KG1 (cell line): Measurements from ENCODE around the gene ARID3A.

ENCODE experiments used
- DNase-seq: peaks from one replicate; lab custom pipeline; 2025; lab: John Stamatoyannopoulos, UW

The ARID3A gene

DNA sequence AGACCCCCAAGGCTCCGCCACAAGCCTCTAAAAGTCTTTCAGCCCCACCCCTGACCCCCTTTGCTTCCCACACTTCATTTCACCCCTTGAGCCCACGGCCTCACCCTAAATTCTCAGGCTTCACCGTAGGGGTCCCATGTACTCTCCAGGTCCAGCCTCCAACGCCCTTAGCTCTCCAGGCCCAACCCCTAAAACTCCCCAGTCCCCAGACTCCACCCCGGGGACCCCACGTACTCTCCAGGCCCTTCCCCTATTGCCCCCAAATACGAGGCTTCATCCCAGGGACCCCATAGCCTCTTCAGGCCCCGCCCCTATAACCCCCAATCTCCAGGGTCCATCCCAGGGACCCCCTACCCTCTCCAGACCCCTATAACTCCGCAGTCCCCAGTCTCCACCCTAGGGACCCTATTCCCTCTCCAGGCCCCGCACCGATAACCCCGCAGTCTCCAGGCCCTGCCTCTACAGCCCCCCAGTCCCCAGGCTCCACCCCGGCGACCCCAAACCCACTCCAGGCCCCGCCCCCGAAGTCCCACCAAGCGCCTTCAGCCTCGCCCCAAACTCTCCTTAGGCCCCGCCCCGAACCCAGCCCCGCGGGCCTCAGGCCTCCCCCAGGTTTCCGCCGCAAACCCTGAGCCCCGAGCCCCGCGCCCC, 33.5 kb upstream of the ARID3A start:
- no peak for DNase-seq

DNA sequence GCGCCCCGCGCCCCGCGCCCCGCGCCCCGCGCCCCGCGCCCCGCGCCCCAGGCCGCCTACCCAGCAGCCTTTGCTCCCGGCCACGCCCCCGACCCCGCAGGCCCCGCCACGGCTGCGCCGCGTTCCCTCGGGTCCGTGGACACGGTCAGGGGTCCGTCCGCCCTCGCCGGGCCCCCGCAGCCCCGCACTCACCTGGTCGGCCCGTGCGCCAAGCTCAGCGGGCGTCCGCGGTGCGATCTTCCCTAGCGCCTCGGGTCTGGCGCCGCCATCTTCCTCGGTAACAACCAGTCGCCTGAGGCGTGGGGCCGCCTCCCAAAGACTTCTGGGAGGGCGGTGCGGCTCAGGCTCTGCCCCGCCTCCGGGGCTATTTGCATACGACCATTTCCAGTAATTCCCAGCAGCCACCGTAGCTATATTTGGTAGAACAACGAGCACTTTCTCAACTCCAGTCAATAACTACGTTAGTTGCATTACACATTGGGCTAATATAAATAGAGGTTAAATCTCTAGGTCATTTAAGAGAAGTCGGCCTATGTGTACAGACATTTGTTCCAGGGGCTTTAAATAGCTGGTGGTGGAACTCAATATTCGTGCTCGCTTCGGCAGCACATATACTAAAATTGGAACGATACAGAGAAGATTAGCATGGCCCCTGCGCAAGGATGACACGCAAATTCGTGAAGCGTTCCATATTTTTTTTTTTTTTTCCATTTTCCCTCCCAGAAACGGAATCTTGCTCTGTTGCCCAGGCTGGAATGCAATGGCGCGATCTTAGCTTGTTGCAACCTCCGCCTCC, 32.7 kb upstream of the ARID3A start, which contains the start of the genes MED16 and RNU6-9:
Gene MED16, minus strand, starts transcription at position 294 of the 796 bp plus-strand sequence. CDS start 2,056 bp downstream, outside the sequence.
Gene RNU6-9, plus strand, starts transcription at position 591 of the 796 bp plus-strand sequence.
- DNase-seq, result peak; percentile 88

DNA sequence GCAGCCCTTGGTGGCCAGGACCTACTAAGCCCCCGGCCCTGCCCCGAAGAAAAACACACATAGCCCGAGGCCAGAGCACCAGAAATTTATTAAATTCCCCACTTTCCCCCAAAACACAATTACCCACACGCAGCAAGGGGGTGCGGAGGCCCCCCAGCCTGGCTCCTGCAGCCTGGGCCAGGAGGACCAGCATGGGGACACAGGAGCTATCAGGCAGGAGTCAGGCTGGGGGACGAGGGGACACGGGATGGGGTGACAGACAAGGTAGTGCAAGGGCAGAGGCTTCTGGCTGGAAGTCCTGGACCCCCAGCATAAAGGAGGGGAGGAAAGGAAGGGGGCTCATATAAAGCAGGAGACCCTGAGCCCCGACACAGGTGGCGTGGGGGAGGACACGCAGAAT, 29.4 kb upstream of the ARID3A start:
- DNase-seq, result no peak

DNA sequence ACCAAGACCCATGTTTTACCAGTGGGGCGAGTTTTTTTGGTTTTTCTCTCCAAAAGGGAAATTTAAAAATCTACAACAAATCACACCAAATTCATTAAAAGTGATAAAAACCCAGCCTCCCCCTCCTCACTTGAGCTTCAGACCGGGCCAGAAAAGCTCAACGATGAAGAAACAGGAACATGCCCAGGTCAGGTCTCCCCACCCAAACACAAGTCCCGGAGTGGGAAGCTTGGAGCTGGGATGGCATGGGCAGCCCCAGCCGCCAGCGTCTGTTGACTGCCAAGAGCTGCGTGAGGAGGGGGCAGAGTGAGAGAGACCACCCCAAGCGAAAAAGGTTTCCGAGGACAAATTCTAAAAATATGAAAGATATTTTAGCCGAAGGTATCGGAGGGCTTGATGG, 28.8 kb upstream of the ARID3A start:
- no peak for DNase-seq

DNA sequence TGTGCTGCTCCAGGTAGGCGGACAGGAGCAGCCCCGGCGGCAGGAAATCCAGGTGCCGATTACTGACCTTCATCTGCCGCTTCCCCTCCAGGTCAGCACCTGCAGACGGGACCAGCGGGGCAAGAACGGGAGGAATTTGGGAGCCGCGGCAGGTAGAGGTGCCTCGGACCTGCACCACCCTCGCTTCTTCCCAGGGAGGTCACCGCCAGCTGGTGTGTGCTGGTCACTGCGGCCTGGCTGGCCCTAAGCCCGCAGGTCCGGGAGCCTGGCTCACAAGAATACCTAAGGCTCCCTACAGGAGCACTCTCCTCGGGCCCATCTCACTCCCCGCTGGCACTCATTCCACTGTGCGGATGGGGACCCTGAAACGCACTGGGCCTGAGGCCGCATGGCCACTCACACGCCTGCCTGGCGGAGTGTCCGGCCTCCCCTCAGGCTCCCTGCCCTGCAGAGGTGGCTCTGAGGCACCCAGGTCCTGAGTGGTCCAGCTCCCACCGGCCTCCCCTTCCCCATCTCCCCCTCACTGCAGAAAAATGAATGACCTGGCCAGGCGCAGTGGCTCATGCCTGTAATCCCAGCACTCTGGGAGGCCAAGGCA, 28.3 kb upstream of the ARID3A start:
- DNase-seq, result no peak

DNA sequence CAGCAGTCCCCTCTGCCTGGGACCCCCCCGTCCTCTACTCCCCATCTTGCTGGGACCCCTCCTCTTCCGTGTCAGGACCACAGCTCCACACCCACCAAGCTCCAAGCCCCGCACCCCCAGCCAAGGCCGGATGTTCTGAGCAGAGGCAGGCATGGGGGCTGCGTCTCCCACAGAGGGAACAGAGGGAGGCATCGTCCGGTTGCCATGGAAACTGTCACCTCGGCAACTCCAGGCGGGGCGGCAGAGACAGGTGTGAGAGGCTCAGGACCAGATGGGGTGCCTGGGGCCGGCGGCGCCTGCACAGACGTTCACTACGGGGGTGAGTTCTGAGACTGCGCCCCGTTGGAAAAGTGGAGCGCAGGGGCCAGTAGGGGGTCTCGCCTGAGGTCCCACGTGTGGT, 27.2 kb upstream of the ARID3A start:
- no peak for DNase-seq

DNA sequence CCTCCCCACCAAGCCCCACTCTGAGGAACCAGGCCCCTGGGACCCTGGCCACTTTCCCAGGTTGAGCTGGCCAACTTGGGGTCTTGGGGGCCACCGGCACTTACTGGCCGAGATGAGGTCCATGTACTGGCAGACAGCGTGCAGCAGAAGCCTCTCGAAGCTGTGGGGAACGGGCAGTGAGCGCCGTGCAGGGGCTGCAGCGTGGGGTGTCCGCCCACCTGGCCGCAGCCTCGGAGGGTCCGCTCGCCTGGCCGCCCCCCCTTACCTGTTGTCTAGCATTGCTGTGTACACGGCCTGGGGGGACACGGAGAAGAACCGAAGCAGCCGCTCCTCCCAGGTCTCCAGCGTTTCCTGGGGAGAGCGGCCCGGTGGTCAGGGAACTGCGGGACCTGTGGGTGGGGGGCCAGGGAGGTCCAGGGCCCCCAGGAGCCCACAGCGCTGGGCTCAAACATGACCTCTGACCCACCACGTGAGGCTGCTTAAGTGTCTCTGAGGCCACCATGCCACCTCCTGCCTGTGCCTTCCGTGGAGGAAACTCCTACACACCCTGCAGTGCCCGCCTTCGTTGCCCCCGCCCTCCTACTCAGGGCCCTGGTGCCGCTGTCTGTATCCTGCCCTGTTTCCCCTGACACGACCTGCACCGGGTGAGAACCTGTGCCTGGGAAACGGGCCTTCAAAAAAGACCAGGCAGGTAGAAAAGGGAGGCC, 26.3 kb upstream of the ARID3A start:
- DNase-seq, result no peak

DNA sequence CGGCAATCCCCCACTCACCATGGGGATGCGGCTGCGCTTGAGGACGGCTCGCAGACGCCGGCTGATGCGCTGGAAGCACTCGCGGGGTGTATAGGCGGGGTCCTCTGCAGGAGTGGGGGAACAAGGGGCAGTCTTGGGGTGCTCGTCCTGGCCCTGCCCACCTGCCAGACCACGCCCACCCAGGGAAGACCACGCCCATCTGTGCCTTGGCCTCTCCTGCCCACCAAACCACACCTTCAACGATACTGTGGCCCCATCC, 25.9 kb upstream of the ARID3A start:
- DNase-seq, result no peak

DNA sequence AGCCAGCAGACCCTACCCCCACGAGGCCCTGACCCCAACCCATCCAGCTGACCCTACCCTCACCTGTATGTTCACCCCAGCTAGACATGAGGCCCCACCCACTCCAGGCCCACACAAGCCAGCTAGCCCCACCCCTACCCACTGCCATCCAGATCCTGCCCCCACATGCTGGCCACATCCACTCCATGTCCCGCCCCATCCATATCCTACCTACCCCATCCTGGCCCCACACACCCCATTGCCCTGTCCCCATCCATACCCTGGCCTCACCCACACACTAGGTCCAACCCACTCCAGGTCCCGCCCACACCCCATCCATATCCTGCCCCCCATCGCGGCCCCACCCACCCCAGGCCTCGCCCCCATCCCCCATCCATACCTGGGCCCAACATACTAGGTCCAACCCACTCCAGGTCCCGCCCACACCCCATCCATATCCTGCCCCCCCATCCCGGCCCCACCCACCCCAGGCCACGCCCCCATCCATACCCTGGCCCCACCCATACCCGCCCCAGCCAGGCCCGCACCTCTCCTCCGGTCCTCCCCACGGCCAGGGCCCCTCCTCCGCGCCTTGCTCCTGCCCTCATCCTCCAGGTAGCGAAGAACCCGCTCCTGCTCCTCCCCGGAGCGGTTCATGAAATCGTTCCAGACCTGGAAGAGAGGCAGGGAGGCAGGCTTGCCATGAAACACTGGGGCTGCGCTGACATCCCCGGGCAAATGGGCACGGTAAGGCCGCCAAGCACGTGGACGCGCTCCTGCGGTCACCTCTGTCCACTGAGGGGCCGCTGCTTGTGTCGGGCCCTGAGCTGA, 25.3 kb upstream of the ARID3A start:
- DNase-seq, result no peak

DNA sequence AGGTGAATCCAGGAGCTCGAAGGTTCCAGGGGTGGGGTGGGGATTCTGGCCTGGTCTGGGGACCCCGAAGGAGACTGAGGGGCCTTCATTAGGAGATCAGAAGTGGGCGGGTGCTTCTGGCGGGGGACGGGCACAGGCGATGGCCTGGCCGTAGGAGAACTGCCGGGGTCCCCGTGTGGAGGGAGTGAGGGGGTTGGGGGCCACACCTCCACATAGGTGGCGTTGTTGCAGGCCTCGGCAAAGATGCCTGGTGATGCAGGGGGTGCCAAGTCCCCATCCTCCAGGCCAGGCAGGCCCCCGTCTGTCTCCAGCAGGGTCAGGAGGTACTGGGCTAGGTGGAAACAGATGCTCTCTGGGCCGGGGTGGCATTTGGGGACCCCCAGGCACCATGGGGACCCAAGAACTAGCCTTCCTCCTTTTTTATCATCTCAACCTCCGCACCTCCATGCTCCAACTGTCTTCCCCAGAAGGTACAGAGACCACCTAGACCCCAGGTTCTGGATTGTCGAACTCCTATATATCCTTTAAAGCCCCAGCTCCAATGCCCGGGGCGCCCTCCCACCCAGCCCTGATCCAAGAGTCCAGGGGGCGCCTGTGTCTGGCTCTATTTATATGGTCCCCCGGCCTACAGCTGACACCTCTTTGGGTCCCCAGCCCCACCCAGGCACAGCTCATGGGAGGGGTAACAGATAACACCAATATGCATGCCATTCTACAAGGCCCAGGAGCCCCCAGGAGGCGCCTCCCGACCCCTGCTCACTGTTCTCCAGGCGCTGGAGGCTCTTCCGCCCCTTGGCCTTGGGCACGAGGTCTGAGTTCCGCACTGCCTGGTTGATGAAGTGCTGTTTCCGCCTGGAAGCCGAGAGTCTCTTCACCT, 24.4 kb upstream of the ARID3A start:
- no peak for DNase-seq

DNA sequence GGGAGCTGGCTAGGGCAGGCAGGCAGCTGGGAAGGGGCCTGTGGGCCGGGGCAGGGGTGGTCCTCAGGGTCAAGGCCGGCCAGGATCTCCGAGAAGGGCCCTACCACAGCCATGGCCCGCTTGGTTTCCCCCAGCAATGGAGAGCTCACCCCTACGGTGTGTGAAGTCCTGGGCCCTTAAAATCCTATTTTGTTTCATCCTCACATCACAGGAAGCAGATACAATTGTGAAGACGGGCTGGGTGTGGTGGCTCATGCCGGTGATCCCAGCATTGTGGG, 23.8 kb upstream of the ARID3A start:
- DNase-seq, result no peak

DNA sequence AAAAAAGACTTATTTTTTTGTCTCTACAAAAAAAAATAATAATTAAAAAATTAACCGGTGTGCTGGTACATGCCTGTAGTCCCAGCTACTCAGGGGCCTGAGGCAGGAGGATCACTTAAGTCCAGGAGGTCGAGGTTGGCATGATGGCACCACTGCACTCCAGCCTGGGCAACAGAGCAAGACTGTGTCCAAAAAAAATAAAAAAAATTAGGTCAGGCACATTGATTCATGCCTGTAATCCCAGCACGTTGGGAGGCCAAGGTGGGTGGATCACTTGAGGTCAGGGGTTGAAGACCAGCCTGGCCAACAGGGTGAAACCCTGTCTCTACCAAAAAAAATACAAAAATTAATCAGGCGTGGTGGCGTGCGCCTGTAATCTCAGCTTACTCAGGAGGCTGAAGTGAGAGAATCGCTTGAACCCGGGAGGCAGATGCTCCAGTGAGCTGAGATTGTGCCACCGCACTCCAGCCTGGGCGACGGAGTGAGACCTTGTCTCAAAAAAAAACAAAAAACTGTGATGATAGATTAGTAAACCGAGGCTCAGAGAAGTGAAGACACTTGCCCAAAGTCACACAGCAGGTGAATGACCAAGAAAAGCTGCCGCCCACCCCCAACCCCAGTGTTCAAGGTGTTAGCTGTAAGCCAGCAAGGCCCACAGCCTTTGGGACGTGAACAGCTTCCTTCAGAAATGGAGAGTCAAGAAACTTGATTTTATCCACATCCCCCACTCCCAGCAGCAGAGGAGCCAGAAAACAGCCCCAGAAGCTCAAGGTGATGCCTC, 23.2 kb upstream of the ARID3A start:
- DNase-seq, result no peak

DNA sequence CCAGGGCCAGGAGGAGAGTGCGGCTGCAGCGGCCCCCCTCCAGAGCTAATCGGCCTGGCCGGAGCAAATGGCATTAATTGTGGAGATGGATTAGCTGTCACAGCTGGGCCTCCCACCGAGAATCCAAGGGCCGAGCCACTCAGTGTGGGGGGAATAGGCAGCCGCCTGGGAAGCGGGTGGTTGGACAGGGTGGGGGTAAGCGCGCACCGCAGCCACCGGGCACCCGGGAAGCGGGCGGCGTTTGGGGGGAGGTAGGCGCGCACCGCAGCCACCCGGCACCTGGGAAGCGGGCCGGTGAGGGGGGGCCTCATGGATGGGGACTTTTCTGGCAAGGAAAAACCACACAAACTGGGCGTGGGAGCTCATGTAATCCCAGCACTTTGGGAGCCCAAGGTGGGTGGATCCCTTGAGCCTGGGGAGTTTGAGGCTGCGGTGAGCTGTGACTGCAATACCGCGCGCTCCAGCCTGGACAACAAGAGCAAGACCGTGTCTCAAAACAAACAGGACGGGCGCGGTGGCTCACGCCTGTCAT, 22.5 kb upstream of the ARID3A start:
- no peak for DNase-seq

DNA sequence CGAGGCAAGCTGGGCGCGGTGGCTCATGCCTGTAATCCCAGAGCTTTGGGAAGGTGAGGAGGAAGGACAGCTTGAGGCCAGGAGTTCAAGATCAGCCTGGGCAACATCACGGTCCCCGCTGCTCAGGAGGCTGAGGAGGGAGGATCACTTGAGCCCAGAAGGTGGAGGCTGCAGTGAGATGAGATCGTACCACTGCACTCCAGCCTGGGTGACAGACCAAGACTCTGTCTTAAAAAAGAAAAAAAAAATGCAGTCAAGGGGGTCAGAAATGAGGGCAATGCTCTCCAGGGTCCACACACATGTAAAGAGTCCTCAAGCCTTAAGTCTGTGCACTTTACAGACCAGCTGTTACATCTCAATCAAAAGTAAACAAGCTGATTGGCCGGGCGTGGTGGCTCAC, 21.3 kb upstream of the ARID3A start:
- DNase-seq, result no peak

DNA sequence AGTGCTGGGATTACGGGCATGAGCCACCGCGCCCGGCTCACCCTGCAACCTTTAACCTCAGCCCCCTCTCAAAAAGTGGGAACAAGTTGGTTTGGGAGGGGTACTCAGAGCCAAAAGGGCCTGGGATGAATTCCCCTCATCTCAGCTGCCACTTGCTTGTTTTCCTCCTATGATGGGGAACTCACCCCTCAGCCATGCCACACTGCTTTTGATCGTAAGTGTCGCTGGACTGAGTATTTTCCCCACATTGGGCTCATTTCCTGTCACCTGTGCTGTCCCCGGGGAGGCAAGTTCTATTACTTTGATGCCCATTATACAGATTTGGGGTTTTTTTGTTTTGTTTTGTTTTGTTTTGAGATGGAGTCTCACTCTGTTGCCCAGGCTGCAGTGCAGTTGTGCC, 19.4 kb upstream of the ARID3A start:
- no peak for DNase-seq

DNA sequence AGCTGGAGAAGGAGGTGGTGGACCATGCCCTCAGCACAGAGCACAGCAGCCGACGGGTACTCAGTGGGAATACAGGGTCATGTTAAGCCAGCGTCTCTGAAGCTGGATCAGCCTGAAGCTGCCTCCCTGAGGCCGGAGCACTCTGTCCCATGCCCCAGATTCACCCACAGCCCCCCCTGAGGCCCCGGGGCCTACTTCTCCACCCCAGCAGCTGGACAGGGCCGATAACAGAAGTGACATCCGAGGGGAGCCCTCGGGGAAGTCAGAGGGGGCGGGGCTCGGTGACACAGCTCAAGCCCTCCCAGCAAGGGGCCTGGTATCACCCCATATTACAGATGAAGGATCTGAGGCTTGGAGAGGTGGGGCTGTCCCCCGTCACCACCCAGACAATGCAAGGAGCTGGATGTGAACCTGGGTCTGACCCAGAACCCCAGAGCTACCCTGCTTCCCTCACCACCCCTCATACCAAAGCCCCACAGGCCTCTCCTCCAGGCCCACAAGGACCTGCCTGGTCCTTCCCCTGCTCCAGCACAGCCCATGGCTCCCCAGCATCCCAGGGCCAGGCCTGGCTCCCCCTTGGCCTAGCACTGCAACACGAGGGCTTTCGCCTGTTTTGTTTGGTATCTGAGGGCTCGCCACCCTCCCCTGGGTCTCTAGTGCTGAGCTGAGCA, 18.5 kb upstream of the ARID3A start:
- DNase-seq, result no peak

DNA sequence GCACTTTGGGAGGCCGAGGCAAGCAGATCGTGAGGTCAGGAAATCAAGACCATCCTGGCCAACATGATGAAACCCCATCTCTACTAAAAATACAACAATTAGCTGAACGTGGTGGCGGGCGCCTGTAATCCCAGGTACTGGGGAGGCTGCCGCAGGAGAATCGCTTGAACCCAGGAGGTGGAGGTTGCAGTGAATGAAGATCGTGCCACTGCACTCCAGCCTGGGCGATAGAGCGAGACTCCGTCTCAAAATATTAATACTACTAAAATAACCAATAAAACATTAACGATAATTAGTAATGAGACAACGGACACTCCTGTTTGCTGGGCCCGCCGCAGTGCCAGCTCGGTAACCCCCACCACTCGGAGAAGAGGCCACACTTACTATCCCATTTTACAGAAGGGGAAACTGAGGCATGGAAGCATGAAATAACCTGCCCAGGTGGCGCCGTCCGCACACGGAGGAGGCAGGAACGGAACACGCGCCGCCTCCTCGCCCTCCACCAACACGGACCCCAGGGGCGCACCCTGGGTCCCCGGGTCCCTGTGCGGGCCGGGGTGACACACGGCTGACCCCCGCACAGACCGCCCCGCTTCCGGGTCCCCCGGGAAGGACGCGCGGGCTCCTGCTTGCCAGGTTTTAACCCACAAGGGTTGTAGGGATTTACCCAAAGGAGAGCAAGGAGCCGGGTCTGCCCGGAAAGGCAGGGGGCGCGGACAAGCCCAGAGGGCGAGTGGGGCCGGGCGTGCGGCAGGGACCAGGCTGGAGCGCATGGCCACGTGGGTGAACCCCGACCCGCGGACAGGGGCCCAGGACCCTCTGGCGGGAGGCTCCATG, 14.4 kb upstream of the ARID3A start:
- no peak for DNase-seq

DNA sequence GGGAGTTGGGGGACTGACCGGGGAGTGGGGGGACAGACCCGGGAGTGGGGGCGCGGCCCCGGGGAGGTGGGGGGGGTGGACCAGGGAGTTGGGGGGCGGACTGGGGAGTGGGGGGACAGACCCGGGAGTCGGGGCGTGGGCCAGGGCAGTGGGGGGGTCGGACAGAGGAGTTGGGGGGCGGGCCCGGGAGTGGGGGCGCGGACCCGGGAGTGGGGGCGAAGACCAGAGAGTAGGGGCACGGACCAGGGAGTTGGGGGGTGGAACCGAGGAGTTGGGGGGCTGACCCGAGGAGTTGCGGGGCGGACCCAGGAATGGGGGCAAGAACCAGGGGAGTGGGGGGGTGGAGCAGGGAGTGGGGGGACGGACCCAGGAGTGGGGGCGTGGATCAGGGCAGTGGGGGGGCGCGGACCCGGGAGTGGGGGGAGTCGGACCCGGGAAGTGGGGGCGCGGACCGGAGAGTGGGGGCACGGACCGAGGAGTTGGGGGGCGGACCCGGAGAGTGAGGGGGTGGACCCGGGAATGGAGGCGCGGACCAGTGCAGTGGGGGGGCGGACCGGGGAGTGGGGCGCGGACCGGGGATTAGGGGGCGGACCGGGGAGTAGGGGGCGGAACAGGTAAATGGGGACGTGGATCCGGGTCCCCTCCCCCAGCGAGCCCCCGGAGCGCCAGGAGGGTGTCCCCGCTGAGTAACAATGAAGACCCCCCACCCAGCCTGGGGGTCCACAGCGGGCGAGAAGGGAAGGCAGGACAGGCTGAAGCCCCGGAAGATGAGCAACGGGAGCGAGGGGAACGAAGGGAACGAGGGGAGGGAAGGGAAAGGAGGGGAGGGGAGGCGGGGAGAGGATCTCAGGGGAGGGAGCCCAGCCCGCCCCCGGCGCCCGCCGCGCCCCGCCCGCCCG, 13.4 kb upstream of the ARID3A start:
- DNase-seq, result no peak
